Stomach (tissue), 9 donors: ENCODE data around the gene VPS13D. TPM values are rescaled to one million over a fixed set of nuclear protein-coding genes. Genes with fewer than 3 reads are reported as not detected.
A peak's percentile ranks its signal among the peaks of the same experiment; 100 is the strongest.

Experiments
- DNase-seq, 2 donors: peaks; one replicate each; pipeline versions ENCODE4 v3.0.0 to v3.0.0-alpha.2; 2013 to 2019
- H3K27ac ChIP-seq, 5 donors: fragments of 200-600 bp in 4 of 5; sonication (generic) in 4 of 5; one replicate each; pipeline ENCODE4 v1.5.1; 2013 to 2019; ENCODE audit warnings: mild to moderate bottlenecking in 1 of 5, moderate library complexity in 1 of 5
- H3K27me3 ChIP-seq, 3 donors: fragments of 200-600 bp; sonication (generic); one replicate each; pipeline ENCODE4 v1.5.1; 2017 to 2019; ENCODE audit warnings: mixed run types in 1 of 3
- H3K36me3 ChIP-seq, 4 donors: fragments of 200-600 bp; sonication (generic); 1 replicate in 3 of 4; 2 replicates in 1 of 4; pipeline ENCODE4 v1.5.1; 2016 to 2019
- H3K4me1 ChIP-seq, 4 donors: fragments of 200-600 bp; sonication (generic); one replicate each; pipeline ENCODE4 v1.5.1; 2016 to 2019
- H3K4me3 ChIP-seq, 4 donors: fragments of 200-600 bp; sonication (generic) in 3 of 4; one replicate each; pipeline ENCODE4 v1.5.1; 2016 to 2019; ENCODE audit warnings: mild to moderate bottlenecking in 1 of 4
- H3K9me3 ChIP-seq, 4 donors: fragments of 200-600 bp; sonication (generic); one replicate each; pipeline ENCODE4 v1.5.1; 2016 to 2019
- EP300 ChIP-seq: sonication (generic); formaldehyde crosslinking; IDR thresholded peaks from one replicate; pipeline ENCODE4 v1.6.1; 2017; ENCODE audit warnings: antibody characterized with exemption
- POLR2A ChIP-seq, 4 donors: fragments of 450-650 bp; IDR thresholded peaks; one replicate each; pipeline ENCODE4 v1.6.1; 2016; ENCODE audit warnings: antibody characterized with exemption in 4 of 4, control low read depth in 2 of 4, mild to moderate bottlenecking in 1 of 4, moderate library complexity in 1 of 4
- POLR2AphosphoS5 ChIP-seq, 3 donors: sonication (generic); formaldehyde crosslinking; IDR thresholded peaks; one replicate each; pipeline ENCODE4 v1.6.1; 2016; ENCODE audit warnings: antibody characterized with exemption in 3 of 3
- WGBS, 5 donors: extraction: QIAGEN DNeasy Blood & Tissue Kit in 3 of 5; methylation state at CpG; one replicate each; pipeline versions ENCODE4 v1.1.5 to v1.1.7; 2013 to 2018; 5-methylcytosine and 5-hydroxymethylcytosine counted together
- intact Hi-C: fragments of 100-400 bp; cut with DNase I; formaldehyde crosslinking; loops from one replicate; pipeline ENCODE4 v1.15.1; 2023; ENCODE audit warnings: low total_unique reads
- polyA plus RNA-seq, 3 donors: library from polyadenylated mRNA; stranded (reverse); fragments of 200-250 nt; gene quantifications; one replicate each; pipeline ENCODE4 v1.2.3, GENCODE V29; 2013
- total RNA-seq, 5 donors: library from RNA; depleted of rRNA; stranded (reverse); fragments of >200 nt; gene quantifications; one replicate each; pipeline versions ENCODE4 v1.1.0 to v1.2.3, GENCODE V29; 2014 to 2016
- TF ChIP-seq, protein P1 (sequence below), 7 experiments: fragments of 450-650 bp in 4 of 7; fragments of 200-600 bp in 3 of 7; sonication (generic) in 3 of 7; IDR thresholded peaks; one replicate each; pipeline ENCODE4 v1.5.1; 2016 to 2019; ENCODE audit warnings: antibody characterized with exemption in 7 of 7, control low read depth in 2 of 7, mild to moderate bottlenecking in 1 of 7
- donor health status: healthy with polysubstance abuse.
- donor health status: Bipolar disorder and iron deficiency.
- donor health status: healthy.

VPS13D gene
- total and polyA plus RNA-seq, 8 donors: 6.7 to 106 (median 66.5) TPM

DNA sequence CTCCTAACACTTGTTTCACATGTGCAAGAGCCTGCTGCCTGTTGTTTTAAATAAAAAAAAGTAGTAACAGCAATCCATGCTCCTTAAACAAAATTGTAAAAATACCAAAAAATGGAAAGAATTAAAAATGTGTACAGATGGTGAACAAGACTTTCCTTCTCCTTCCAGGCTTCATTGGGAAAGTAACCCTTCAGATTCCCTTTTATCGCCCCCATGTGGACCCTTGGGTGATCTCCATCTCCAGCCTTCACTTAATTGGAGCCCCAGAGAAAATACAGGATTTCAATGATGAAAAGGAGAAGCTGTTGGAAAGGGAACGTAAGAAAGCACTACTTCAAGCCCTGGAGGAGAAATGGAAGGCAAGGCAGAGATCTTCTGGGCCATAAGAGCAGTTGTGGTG is 14.2 kb downstream of the VPS13D start:
- DNase-seq: peak in 1 of 2 donors; percentile 20
- WGBS, 5 donors: 55 to 73% (median 69%) methylated on average over 2 of the region's 2 CpGs
- TF ChIP-seq POLR2AphosphoS5 (IDR thresholded peaks at IDR 0.05) (no peak), EP300 (no peak), POLR2A (IDR thresholded peaks at IDR 0.05) (no peak)
- TF ChIP-seq, protein P1, sequence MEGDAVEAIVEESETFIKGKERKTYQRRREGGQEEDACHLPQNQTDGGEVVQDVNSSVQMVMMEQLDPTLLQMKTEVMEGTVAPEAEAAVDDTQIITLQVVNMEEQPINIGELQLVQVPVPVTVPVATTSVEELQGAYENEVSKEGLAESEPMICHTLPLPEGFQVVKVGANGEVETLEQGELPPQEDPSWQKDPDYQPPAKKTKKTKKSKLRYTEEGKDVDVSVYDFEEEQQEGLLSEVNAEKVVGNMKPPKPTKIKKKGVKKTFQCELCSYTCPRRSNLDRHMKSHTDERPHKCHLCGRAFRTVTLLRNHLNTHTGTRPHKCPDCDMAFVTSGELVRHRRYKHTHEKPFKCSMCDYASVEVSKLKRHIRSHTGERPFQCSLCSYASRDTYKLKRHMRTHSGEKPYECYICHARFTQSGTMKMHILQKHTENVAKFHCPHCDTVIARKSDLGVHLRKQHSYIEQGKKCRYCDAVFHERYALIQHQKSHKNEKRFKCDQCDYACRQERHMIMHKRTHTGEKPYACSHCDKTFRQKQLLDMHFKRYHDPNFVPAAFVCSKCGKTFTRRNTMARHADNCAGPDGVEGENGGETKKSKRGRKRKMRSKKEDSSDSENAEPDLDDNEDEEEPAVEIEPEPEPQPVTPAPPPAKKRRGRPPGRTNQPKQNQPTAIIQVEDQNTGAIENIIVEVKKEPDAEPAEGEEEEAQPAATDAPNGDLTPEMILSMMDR (IDR thresholded peaks at IDR 0.05): no peak
- Histone ChIP-seq H3K9me3 (no peaks in the 10 kb centered on the region), H3K4me1 (peaks cover 0 to 7% (median 0%) of the 10 kb centered on the region in 4 donors), H3K27ac (peak overlapping the region in 2 of 5 donors; percentile 16 to 17), H3K27me3 (no peaks in the 10 kb centered on the region), H3K4me3 (no peak overlapping the region), H3K36me3 (peaks cover 29 to 89% (median 83%) of the 10 kb centered on the region in 4 donors)
- intact Hi-C loops: no loop called here

GRCh38 chr1:12244585-12244984 is 14.8 kb downstream of the VPS13D start:
- Histone ChIP-seq H3K4me1 (peaks cover 0 to 7% (median 0%) of the 10 kb centered on the region in 4 donors), H3K36me3 (peaks cover 30 to 90% (median 85%) of the 10 kb centered on the region in 4 donors), H3K27me3 (no peaks in the 10 kb centered on the region), H3K9me3 (no peaks in the 10 kb centered on the region), H3K4me3 (no peak overlapping the region), H3K27ac (peak overlapping the region in 2 of 5 donors; percentile 5 to 17)
- TF ChIP-seq POLR2A (IDR thresholded peaks at IDR 0.05) (no peak), EP300 (no peak), POLR2AphosphoS5 (IDR thresholded peaks at IDR 0.05) (no peak)
- TF ChIP-seq, protein P1 (IDR thresholded peaks at IDR 0.05): no peak
- 41 to 73% (median 56%) methylated on average over 5 of the region's 5 CpGs for WGBS, 5 donors
- intact Hi-C loops: no loop called here
- DNase-seq: peak; percentile 25 to 59

DNA sequence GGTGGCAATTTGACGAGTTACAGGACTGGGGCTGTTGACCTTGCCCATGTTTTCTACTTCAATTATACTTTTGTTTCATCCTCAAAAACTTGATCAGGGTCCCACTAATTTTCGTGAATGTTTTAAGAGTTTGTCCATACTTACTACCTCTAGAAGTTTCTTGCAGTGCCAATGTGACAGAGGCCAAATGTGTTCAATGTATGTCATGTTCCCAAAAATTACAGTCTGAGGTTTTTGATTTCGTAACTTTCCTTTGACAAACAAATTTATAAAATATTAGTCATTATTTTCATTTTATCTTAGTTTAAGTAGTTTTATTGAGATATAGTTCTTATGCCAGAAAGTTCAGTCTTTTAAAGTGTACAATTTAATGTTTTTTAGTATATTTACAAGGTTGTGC is 15.3 kb downstream of the VPS13D start:
- 60 to 87% (median 82%) methylated on average over 3 of the region's 3 CpGs for WGBS, 5 donors
- intact Hi-C loops: no loop called here
- H3K36me3 ChIP-seq: peaks cover 34 to 95% (median 88%) of the 10 kb centered on the region in 4 donors
- no peaks in the 10 kb centered on the region for H3K27me3 ChIP-seq
- no peak overlapping the region for H3K4me3 ChIP-seq
- H3K4me1 ChIP-seq: peaks cover 0 to 7% (median 0%) of the 10 kb centered on the region in 4 donors
- H3K9me3 ChIP-seq: no peaks in the 10 kb centered on the region
- TF ChIP-seq POLR2A (IDR thresholded peaks at IDR 0.05): no peak
- no peak for TF ChIP-seq POLR2AphosphoS5 (IDR thresholded peaks at IDR 0.05)
- no peak for TF ChIP-seq EP300
- TF ChIP-seq, protein P1 (IDR thresholded peaks at IDR 0.05): no peak
- H3K27ac ChIP-seq: peak overlapping the region in 2 of 5 donors; percentile 5 to 17
- no peak for DNase-seq

DNA sequence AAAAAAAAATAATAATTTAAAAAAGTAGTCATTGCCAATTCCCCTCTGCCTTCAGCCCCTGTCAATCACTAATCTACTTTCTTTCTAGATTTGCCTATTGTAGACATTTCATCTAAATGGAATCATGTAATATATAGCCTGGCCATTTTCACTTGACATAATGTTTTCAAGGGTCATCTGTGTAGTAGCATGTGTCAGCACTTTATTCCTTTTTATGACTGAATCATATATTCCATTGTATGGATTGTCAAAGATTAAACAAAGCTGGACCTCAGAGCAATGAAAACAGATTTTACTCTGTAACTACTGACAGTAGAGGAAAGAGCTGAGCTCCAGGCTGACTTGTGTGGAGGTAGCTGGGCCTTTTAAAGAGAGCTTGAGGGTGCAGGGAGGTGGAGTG is 15.9 kb downstream of the VPS13D start:
- Histone ChIP-seq H3K4me3 (no peak overlapping the region), H3K4me1 (peaks cover 0 to 7% (median 0%) of the 10 kb centered on the region in 4 donors), H3K9me3 (no peaks in the 10 kb centered on the region), H3K27ac (peak overlapping the region in 1 of 5 donors; percentile 42), H3K36me3 (peaks cover 39 to 99% (median 94%) of the 10 kb centered on the region in 4 donors), H3K27me3 (no peaks in the 10 kb centered on the region)
- intact Hi-C loops: no loop called here
- no peak for TF ChIP-seq EP300
- TF ChIP-seq POLR2A (IDR thresholded peaks at IDR 0.05): no peak
- TF ChIP-seq POLR2AphosphoS5 (IDR thresholded peaks at IDR 0.05): no peak
- TF ChIP-seq, protein P1 (IDR thresholded peaks at IDR 0.05): no peak
- DNase-seq: no peak
